ENCODE measurements around the gene PRELP. TPM values are rescaled to one million over a fixed set of nuclear protein-coding genes. Genes with fewer than 3 reads are reported as not detected.

The PRELP gene
- total and polyA plus RNA-seq, 10 of the 15 experiments (the other 5 are each of a cell fraction or from before 2014, with no cell fraction given), result 0.03 to 0.05 TPM; not detected in 8

DNA sequence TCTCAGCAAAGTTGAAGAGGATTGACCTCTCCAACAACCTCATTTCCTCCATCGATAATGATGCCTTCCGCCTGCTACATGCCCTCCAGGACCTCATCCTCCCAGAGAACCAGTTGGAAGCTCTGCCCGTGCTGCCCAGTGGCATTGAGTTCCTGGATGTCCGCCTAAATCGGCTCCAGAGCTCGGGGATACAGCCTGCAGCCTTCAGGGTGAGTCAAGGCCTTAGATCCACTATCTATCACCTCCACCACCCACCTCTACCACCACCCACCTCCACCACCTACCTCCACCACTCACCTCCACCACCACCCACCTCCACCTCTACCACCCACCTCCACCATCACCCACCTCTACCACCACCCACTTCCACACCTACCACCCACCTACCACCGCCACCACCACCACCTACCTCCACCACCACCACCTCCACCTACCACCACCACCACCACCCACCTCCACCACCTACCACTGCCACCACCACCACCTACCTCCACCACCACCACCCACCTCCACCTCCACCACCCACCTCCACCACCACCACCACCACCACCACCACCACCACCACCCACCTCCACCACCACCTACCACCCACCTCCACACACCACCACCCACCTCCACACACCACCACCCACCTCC lies 24.2 kb downstream of the PRELP start (continued):
- no peak for TF ChIP-seq CBX5 (IDR thresholded peaks at IDR 0.05; ENCODE audit: low read depth)
- no peak for TF ChIP-seq MXI1 (IDR thresholded peaks at IDR 0.05; ENCODE audit: low read depth, low read length)
- no peak for TF ChIP-seq E2F8 (IDR thresholded peaks at IDR 0.05; ENCODE audit: low read depth, partially characterized antibody)

DNA sequence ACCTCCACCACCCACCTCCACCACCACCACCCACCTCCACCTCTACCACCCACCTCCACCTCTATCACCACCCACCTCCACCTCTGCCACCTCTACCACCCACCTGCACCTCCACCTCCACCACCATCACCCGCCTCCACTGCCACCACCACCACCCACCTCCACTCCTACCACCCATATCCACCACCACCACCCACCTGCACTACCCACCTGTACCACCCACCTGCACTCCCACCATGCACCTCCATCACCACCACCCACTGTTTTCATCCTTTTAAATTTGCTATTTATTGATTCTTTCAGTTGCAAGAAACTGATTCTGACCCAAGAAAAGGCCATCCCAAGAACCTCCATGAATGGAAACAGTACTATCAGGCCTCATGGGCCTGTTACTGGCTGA lies 24.7 kb downstream of the PRELP start:
- no peak for TF ChIP-seq GATAD2B (conservative IDR thresholded peaks at IDR 0.05; ENCODE audit: low read depth)
- TF ChIP-seq, protein P1, sequence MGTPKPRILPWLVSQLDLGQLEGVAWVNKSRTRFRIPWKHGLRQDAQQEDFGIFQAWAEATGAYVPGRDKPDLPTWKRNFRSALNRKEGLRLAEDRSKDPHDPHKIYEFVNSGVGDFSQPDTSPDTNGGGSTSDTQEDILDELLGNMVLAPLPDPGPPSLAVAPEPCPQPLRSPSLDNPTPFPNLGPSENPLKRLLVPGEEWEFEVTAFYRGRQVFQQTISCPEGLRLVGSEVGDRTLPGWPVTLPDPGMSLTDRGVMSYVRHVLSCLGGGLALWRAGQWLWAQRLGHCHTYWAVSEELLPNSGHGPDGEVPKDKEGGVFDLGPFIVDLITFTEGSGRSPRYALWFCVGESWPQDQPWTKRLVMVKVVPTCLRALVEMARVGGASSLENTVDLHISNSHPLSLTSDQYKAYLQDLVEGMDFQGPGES (IDR thresholded peaks at IDR 0.05), result no peak
- Histone ChIP-seq H2AFZ (ENCODE audit: control insufficient read depth, low read depth, low read length) (no peak overlapping the region), H3K4me1 (ENCODE audit: control insufficient read depth, insufficient read depth, low read length) (no peaks in the 10 kb centered on the region), H3K4me3 (no peak overlapping the region), H3K36me3 (ENCODE audit: control insufficient read depth in 2 of 2, insufficient read depth in 2 of 2, low read length in 1 of 2) (no peaks in the 10 kb centered on the region), H4K20me1 (ENCODE audit: control insufficient read depth, insufficient read depth) (no peaks in the 10 kb centered on the region), H3K27me3 (replicated peaks in 1 of 2; ENCODE audit: control insufficient read depth in 2 of 2, insufficient read depth in 2 of 2, low read length in 1 of 2) (no peaks in the 10 kb centered on the region; a peak in 1 of 4 replicates), H3K9me3 (replicated peaks; ENCODE audit: control insufficient read depth, insufficient read depth, low read length) (no peaks in the 10 kb centered on the region), H3K27ac (ENCODE audit: control insufficient read depth, insufficient read depth) (no peak overlapping the region), H3K79me2 (ENCODE audit: control insufficient read depth, insufficient read depth, low read length) (no peaks in the 10 kb centered on the region), H3K4me2 (ENCODE audit: control insufficient read depth, insufficient read depth) (no peak overlapping the region), H3K9ac (ENCODE audit: control insufficient read depth, insufficient read depth, low read length) (no peak overlapping the region)
- CTCF ChIA-PET, result no interaction called here
- no CpG with 5 or more reads among the region's 1 CpG for WGBS (ENCODE audit: insufficient coverage, insufficient replicate concordance, low lambda C conversion rate, missing lambda C conversion rate)
- intact Hi-C loops (cut with micrococcal nuclease; ENCODE audit: unreplicated experiment), result loop anchor here (5.0 kb wide), 1 partner anchor 127 kb away; the partner anchor contains the start of gene ATP2B4
- POLR2A ChIA-PET, result no interaction called here
- ATAC-seq (no peak), FAIRE-seq (no peak), DNase-seq (ENCODE audit: low read depth, low spot score) (no peak)
- BruUV-seq (replicated peaks), result no TSS peak
- in situ Hi-C loops (cut with MboI), result no loop called here
- RAD21 ChIA-PET (ENCODE audit: unreplicated experiment), result no interaction called here
- SMC1A ChIA-PET (ENCODE audit: uncharacterized antibody, unreplicated experiment), result no interaction called here

All from GM12878 (cell line).